ENCODE measurements around the gene ADGRA1.

- TF ChIP-seq CTCF (conservative IDR thresholded peaks at IDR 0.05; ENCODE audit: low read length) (no peak), EZH2phosphoT487 (IDR thresholded peaks at IDR 0.05; ENCODE audit: borderline replicate concordance, low read depth, low read length) (no peak)
Observed at GRCh38 chr10:133088956-133089800, 1.5 kb downstream of the ADGRA1 start.
